ENCODE measurements around the gene NSDHL.
A peak's percentile ranks its signal among the peaks of the same experiment; 100 is the strongest.
"Not testable (repeated sequence)": the region's sequence is repeated elsewhere in the genome, so short reads cannot be mapped to it uniquely, and the experiment has no call there.

Gene NSDHL

GRCh38 chrX:152830312-152831305 is at the start of gene NSDHL, which contains the start of gene CETN2:
Gene NSDHL (plus strand): TSS chrX:152831063. CDS start chrX:152846325, 15,262 bp downstream.
Gene CETN2 (minus strand): TSS chrX:152830757. CDS start chrX:152830710, 47 bp downstream.
- DNase-seq (ENCODE audit: low spot score): peak; percentile 97
- FAIRE-seq: peak; percentile 97

- not testable (repeated sequence) for DNase-seq (ENCODE audit: low spot score); FAIRE-seq
These were observed 43.8 kb upstream of the NSDHL start for GRCh38 chrX:152787062-152787461.

- FAIRE-seq: no peak
- DNase-seq (ENCODE audit: low spot score): no peak
These were observed 31.9 kb upstream of the NSDHL start for GRCh38 chrX:152798945-152799344.

GRCh38 chrX:152806035-152806434 is 24.8 kb upstream of the NSDHL start:
- no peak for DNase-seq (ENCODE audit: low spot score)
- no peak for FAIRE-seq

GRCh38 chrX:152810403-152810802 is 20.5 kb upstream of the NSDHL start:
- FAIRE-seq (no peak), DNase-seq (ENCODE audit: low spot score) (no peak)

- no peak for DNase-seq (ENCODE audit: low spot score)
- FAIRE-seq: no peak
These were observed 17.7 kb upstream of the NSDHL start for GRCh38 chrX:152813206-152813605.

GRCh38 chrX:152814048-152814447 is 16.8 kb upstream of the NSDHL start:
- no peak for DNase-seq (ENCODE audit: low spot score)
- FAIRE-seq: no peak

GRCh38 chrX:152817078-152817764 is 13.6 kb upstream of the NSDHL start:
- DNase-seq (ENCODE audit: low spot score): peak; percentile 39
- FAIRE-seq: no peak

- DNase-seq (ENCODE audit: low spot score) (no peak), FAIRE-seq (no peak)
These were observed 12.5 kb upstream of the NSDHL start for GRCh38 chrX:152818356-152818755.

GRCh38 chrX:152819266-152819665 is 11.6 kb upstream of the NSDHL start:
- DNase-seq (ENCODE audit: low spot score): no peak
- FAIRE-seq: no peak

- FAIRE-seq (no peak), DNase-seq (ENCODE audit: low spot score) (no peak)
These were observed 11.1 kb upstream of the NSDHL start for GRCh38 chrX:152819732-152820131.

- DNase-seq (ENCODE audit: low spot score) (peak; percentile 57), FAIRE-seq (no peak)
These were observed 9.6 kb upstream of the NSDHL start for GRCh38 chrX:152821145-152821765.

GRCh38 chrX:152822383-152823086 is 8.3 kb upstream of the NSDHL start:
- DNase-seq (ENCODE audit: low spot score) (no peak), FAIRE-seq (no peak)

- no peak for FAIRE-seq
- DNase-seq (ENCODE audit: low spot score): no peak
These were observed 7.2 kb upstream of the NSDHL start for GRCh38 chrX:152823657-152824056.

- DNase-seq (ENCODE audit: low spot score): no peak
These were observed 6.0 kb upstream of the NSDHL start for GRCh38 chrX:152824841-152825374.

GRCh38 chrX:152831391-152831790 is 528 bp downstream of the NSDHL start:
- DNase-seq (ENCODE audit: low spot score) (no peak), FAIRE-seq (no peak)

More at GRCh38 chrX:152824841-152825374, 6.0 kb upstream of the NSDHL start:
- no peak for FAIRE-seq

- no peak for FAIRE-seq
- DNase-seq (ENCODE audit: low spot score): no peak
These were observed 1.7 kb downstream of the NSDHL start for GRCh38 chrX:152832520-152832919.

GRCh38 chrX:152833378-152833777 is 2.5 kb downstream of the NSDHL start:
- FAIRE-seq (no peak), DNase-seq (ENCODE audit: low spot score) (no peak)

- not testable (repeated sequence) for FAIRE-seq
These were observed 4.6 kb downstream of the NSDHL start for GRCh38 chrX:152835470-152835869.

GRCh38 chrX:152842772-152843338 is 12.0 kb downstream of the NSDHL start:
- FAIRE-seq: no peak

More at GRCh38 chrX:152835470-152835869, 4.6 kb downstream of the NSDHL start:
- DNase-seq (ENCODE audit: low spot score): not testable (repeated sequence)

More at GRCh38 chrX:152842772-152843338, 12.0 kb downstream of the NSDHL start:
- DNase-seq (ENCODE audit: low spot score): no peak

Measured in urothelium cell line (cell line).